Measurements from ENCODE around the gene TACR2.

The TACR2 gene

GRCh38 chr10:69405221-69405620 lies 11.5 kb downstream of the TACR2 start:
- in situ Hi-C loops (cut with HindIII; ENCODE audit: low sequenced_read_pairs) = loop anchor here (5.0 kb wide), 2 partner anchors 178 to 232 kb away; no protein-coding TSS in a partner anchor
- TF ChIP-seq CTCF (IDR thresholded peaks at IDR 0.05; ENCODE audit: low read depth, low read length, missing control alignments) = no peak
- DNase-seq (ENCODE audit: low read depth) = no peak
- no peak overlapping the region for H3K4me3 ChIP-seq (ENCODE audit: low read depth, low read length)

GRCh38 chr10:69404786-69405185 lies 11.9 kb downstream of the TACR2 start:
- TF ChIP-seq CTCF (IDR thresholded peaks at IDR 0.05; ENCODE audit: low read depth, low read length, missing control alignments) = no peak
- DNase-seq (ENCODE audit: low read depth) = no peak
- H3K4me3 ChIP-seq (ENCODE audit: low read depth, low read length) = no peak overlapping the region
- in situ Hi-C loops (cut with HindIII; ENCODE audit: low sequenced_read_pairs) = loop anchor here (5.0 kb wide), 2 partner anchors 177 to 233 kb away; no protein-coding TSS in a partner anchor

- no peak for TF ChIP-seq CTCF (IDR thresholded peaks at IDR 0.05; ENCODE audit: low read depth, low read length, missing control alignments)
- no peak for DNase-seq (ENCODE audit: low read depth)
- in situ Hi-C loops (cut with HindIII; ENCODE audit: low sequenced_read_pairs) = no loop called here
- H3K4me3 ChIP-seq (ENCODE audit: low read depth, low read length) = no peak overlapping the region
These were observed 13.2 kb downstream of the TACR2 start for GRCh38 chr10:69403519-69403918.

- no peak for TF ChIP-seq CTCF (IDR thresholded peaks at IDR 0.05; ENCODE audit: low read depth, low read length, missing control alignments)
- no peak overlapping the region for H3K4me3 ChIP-seq (ENCODE audit: low read depth, low read length)
- in situ Hi-C loops (cut with HindIII; ENCODE audit: low sequenced_read_pairs) = no loop called here
- no peak for DNase-seq (ENCODE audit: low read depth)
These were observed 13.7 kb downstream of the TACR2 start for GRCh38 chr10:69403066-69403465.

- no peak for TF ChIP-seq CTCF (IDR thresholded peaks at IDR 0.05; ENCODE audit: low read depth, low read length, missing control alignments)
- in situ Hi-C loops (cut with HindIII; ENCODE audit: low sequenced_read_pairs) = no loop called here
- no peak overlapping the region for H3K4me3 ChIP-seq (ENCODE audit: low read depth, low read length)
- DNase-seq (ENCODE audit: low read depth) = no peak
These were observed 14.3 kb downstream of the TACR2 start for GRCh38 chr10:69402386-69402785.

- H3K4me3 ChIP-seq (ENCODE audit: low read depth, low read length) = no peak overlapping the region
- TF ChIP-seq CTCF (IDR thresholded peaks at IDR 0.05; ENCODE audit: low read depth, low read length, missing control alignments) = no peak
- in situ Hi-C loops (cut with HindIII; ENCODE audit: low sequenced_read_pairs) = no loop called here
- no peak for DNase-seq (ENCODE audit: low read depth)
These were observed 15.3 kb downstream of the TACR2 start for GRCh38 chr10:69401416-69401815.

- TF ChIP-seq CTCF (IDR thresholded peaks at IDR 0.05; ENCODE audit: low read depth, low read length, missing control alignments) = no peak
- no peak overlapping the region for H3K4me3 ChIP-seq (ENCODE audit: low read depth, low read length)
- in situ Hi-C loops (cut with HindIII; ENCODE audit: low sequenced_read_pairs) = no loop called here
- no peak for DNase-seq (ENCODE audit: low read depth)
These were observed 15.8 kb downstream of the TACR2 start for GRCh38 chr10:69400936-69401335.

Data from astrocyte of the cerebellum (primary cell).